GM12891 (cell line): ENCODE results near the gene PKHD1.

Experiments
- DNase-seq: peaks from one replicate; pipeline ENCODE4 v3.0.0; 2011; ENCODE audit warnings: low spot score; ENCODE audit not compliant: insufficient read length
- FAIRE-seq: peaks from 2 replicates; lab custom pipeline; 2011; peaks lifted over from hg19 to GRCh38; lab: Jason Lieb, UNC
- PAX5 ChIP-seq: IDR thresholded peaks from 2 replicates; pipeline ENCODE4 v1.6.1; 2011; ENCODE audit warnings: low read length, moderate library complexity, mild to moderate bottlenecking; ENCODE audit not compliant: insufficient read depth, severe bottlenecking
- POLR2A ChIP-seq: IDR thresholded peaks from 2 replicates; pipeline ENCODE4 v1.6.1; 2011; ENCODE audit warnings: low read depth, low read length, control low read depth
- POLR2AphosphoS5 ChIP-seq: IDR thresholded peaks from 2 replicates; pipeline ENCODE4 v1.6.1; 2011; ENCODE audit warnings: low read depth, low read length, control low read depth
- POU2F2 ChIP-seq: IDR thresholded peaks from 2 replicates; pipeline ENCODE4 v1.6.1; 2011; ENCODE audit warnings: low read depth, mild to moderate bottlenecking, control low read depth, low read length, moderate library complexity
- SPI1 ChIP-seq: IDR thresholded peaks from 2 replicates; pipeline ENCODE4 v1.6.1; 2011; ENCODE audit warnings: low read depth, low read length, control low read depth
- TAF1 ChIP-seq: IDR thresholded peaks from 2 replicates; pipeline ENCODE4 v1.6.1; 2011; ENCODE audit warnings: low read depth, low read length, control low read depth

PKHD1 gene

DNA sequence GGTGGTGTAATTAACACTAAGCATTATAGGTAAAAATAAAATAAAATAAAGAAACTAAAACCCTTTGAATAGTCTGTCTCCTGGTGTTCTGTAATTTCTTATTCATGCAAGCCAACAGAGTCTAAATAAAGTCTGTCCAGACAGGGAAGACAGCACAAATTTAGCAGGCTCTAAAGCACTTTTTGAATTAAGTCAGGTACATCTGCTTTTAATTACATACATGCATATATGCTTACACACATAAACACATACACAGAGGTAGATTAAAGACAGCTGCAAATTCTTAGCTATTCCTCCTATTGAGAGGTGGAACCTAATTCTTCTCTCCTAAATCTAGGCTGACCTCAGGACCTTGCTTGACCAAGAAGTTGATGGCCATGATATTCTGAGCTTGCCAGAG is 262.5 kb downstream of the PKHD1 start:
- TF ChIP-seq TAF1 (no peak), POLR2A (no peak), SPI1 (no peak), POLR2AphosphoS5 (no peak), POU2F2 (no peak), PAX5 (no peak)
- FAIRE-seq (no peak), DNase-seq (no peak)

DNA sequence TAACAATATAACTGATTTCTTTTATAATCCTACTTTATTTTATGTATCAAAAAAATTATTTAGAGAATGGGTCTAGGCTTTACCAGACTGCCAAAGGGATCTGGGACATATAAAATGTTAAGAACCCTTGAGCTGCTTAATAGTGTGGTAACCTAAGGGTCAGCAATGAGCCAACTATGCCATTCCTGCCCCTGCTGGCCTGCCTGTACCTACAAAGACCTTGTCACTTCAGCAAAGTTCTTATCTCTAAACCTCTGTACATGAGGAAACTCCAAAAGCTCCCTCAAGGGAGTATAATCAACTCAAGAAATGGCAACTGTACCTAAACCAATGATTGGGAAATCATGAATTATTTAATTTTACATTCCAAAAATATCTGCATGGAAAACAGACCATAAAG is 266.9 kb downstream of the PKHD1 start:
- DNase-seq (no peak), FAIRE-seq (no peak)
- TF ChIP-seq PAX5 (no peak), POLR2AphosphoS5 (no peak), POLR2A (no peak), POU2F2 (no peak), TAF1 (no peak), SPI1 (no peak)

DNA sequence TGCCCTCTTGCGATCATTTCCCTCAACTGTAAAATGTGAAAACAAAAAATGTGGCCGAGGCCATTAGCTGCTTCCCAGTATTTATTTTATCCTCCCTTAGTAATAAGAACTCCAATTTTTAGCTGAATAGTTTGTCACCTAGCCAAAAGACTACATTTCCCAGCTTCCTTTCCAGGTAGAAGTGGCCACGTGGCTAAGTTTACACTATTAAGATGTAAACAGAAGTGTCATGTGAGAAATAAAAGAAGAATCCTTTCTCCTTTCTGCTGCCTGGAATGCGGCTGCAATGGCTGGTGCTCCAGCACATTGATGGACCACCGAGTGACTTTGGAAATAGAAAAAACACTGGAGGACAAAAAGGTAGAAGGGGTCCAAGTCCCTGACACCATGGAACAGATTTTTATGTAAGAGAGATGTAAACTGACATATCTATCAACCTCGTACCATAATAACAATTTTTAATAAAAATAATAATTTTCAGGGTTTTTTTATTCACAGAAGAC is 268.8 kb downstream of the PKHD1 start:
- TF ChIP-seq TAF1 (no peak), POLR2AphosphoS5 (no peak), POLR2A (no peak), POU2F2 (no peak), PAX5 (no peak), SPI1 (no peak)
- DNase-seq (no peak), FAIRE-seq (no peak)

DNA sequence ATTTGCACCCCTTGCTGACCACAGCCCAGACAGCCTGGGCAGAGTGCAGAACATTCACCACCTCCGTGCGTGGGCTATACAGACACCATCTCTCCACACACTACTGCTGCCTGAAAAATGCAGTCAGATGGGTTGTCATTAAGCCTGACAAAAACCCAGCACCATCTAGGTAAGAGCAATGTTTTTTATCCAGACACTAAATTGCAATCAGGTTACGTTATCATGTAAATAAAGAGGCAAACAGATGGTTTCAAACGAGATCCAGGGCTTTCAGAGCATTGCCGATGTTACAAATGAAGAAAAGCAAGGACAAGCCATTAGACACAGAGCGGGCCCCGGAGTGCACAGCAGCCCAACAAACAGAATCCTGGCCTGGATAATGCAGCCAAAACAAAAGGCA is 269.6 kb downstream of the PKHD1 start:
- no peak for FAIRE-seq
- TF ChIP-seq POU2F2 (no peak), PAX5 (no peak), POLR2AphosphoS5 (no peak), TAF1 (no peak), SPI1 (no peak), POLR2A (no peak)
- DNase-seq, result no peak

DNA sequence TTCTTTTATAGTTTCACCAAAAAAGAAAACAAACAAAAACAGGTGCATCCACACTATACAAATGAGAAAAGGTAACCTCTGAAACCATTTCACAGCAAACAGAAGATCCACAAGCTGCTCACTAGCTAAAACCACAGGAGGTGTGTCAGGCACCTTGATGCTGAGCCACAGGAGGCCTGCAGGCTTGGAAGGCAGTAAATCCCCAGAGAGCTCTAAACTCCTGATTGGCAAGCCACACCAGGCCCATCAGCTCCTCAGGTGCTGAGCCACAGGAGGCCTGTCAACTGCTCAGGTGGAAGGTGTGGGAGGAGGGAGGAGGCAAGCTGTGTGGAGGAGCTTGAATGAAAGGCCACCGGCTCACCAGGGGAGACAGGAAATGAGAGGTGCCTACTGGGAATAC is 273.0 kb downstream of the PKHD1 start:
- no peak for TF ChIP-seq POLR2AphosphoS5
- no peak for TF ChIP-seq POU2F2
- no peak for TF ChIP-seq POLR2A
- TF ChIP-seq SPI1, result no peak
- no peak for TF ChIP-seq TAF1
- no peak for TF ChIP-seq PAX5
- FAIRE-seq, result no peak
- DNase-seq, result no peak

DNA sequence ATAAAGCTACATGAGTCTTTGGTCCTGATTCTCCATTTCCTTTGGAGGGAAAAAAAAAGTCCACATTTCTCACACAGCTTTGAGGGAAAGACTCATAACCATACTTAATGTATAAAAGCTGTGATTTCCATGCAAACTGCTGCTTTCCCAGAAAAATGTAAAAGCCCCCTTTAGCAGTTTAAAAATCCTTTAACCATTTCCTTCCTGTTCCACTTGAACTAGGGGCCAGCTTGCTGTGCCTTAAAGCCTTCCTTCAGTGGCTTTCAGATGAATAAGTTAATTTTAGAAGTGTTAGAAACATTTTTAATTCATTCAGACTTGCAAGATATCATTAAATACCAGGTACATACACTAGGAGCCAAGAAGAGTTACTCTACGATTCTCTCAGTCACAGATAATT is 273.5 kb downstream of the PKHD1 start:
- FAIRE-seq (no peak), DNase-seq (no peak)
- TF ChIP-seq SPI1 (no peak), TAF1 (no peak), PAX5 (no peak), POLR2A (no peak), POLR2AphosphoS5 (no peak), POU2F2 (no peak)

DNA sequence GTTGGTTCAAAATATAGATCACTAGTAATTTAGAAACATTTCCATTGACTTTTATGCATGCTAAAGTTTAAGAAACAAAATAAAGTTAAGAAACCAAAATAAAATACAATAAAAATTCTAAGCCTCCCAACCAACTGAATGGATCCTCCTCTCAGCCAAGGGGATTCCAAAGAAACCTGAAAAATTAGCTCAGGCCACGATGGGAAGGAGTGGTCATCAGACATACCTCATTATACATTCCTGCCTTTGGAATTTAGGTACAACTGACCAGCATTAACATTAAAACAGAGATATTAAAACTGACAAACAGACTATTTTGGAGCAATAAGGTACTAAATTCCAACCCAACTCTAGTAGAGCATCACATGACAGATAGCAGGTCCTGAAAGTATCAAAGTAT is 275.2 kb downstream of the PKHD1 start:
- FAIRE-seq (no peak), DNase-seq (no peak)
- TF ChIP-seq POU2F2, result no peak
- TF ChIP-seq PAX5, result no peak
- no peak for TF ChIP-seq SPI1
- no peak for TF ChIP-seq POLR2AphosphoS5
- no peak for TF ChIP-seq TAF1
- TF ChIP-seq POLR2A, result no peak

DNA sequence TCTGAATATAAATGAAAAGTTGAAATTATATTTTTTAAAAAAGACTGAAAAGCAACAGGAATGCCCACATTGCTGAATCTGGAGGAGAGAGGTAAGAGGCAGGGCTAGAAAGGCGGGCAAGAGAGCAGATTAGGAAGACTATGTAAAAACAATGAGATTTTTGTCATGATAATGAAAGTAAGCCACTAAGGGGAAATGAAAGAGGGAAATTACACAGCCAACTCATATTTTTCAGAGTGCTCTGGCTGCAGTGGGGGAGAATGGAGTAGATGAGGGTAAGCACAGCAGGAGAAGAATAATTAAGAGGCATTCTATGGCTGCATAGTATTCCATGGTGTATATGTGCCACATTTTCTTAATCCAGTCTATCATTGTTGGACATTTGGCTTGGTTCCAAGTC is 281.9 kb downstream of the PKHD1 start:
- DNase-seq, result no peak
- no peak for FAIRE-seq
- TF ChIP-seq TAF1 (no peak), SPI1 (peak; percentile 68)

DNA sequence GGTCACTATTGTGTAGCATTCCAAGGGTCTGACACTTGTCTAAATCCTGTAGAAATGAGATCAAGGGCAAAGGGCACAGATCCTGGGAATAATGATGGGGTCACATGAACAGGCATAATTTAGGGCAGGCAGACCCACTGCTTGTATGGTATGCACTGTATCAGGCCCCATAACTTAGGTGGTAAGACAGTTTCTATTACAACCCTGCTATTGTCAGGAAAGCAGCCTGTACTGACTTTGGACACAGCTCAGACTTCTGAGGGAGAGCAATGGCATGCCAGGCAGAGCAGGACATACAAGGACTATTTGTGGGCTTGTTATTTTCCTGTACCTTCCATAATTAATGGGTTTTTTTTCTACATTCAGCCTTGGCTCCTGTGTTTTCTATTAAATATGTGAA is 286.8 kb downstream of the PKHD1 start:
- TF ChIP-seq TAF1, result no peak
- no peak for TF ChIP-seq PAX5
- TF ChIP-seq POLR2A, result no peak
- TF ChIP-seq SPI1, result no peak
- no peak for TF ChIP-seq POU2F2
- TF ChIP-seq POLR2AphosphoS5, result no peak
- DNase-seq, result no peak
- no peak for FAIRE-seq

DNA sequence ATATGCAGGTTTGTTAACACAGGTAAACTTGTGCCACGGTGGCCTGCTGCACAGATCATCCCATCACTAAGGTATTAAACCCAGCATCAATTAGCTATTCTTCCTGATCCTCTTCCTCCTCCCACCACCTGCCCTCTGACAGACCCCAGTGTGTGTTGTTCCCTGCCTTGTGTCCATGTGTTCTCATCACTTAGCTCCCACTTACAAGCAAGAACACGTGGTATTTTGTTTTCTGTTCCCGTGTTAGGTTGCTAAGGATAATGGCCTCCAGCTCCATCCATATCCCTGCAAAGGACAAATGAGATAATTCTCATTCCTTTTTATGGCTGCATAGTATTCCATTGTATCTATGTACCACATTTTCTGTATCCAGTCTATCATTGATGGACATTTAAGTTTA is 294.0 kb downstream of the PKHD1 start:
- FAIRE-seq (no peak), DNase-seq (no peak)
- TF ChIP-seq POLR2A (no peak), SPI1 (no peak), POLR2AphosphoS5 (no peak), POU2F2 (no peak), PAX5 (no peak), TAF1 (no peak)
